NB4 (cell line): ENCODE results near the gene SPATA13.

ENCODE experiments used
- MYC ChIP-seq: IDR thresholded peaks from 2 replicates; pipeline ENCODE4 v1.6.1; 2011; ENCODE audit warnings: low read depth, low read length
- POLR2A ChIP-seq: IDR thresholded peaks from 2 replicates; pipeline ENCODE4 v1.6.1; 2011; ENCODE audit warnings: mild to moderate bottlenecking; ENCODE audit not compliant: insufficient read length; ENCODE audit errors: extremely low read depth
- TF ChIP-seq, protein P1 (sequence below): IDR thresholded peaks from 2 replicates; pipeline ENCODE4 v1.6.1; 2011; ENCODE audit warnings: low read depth, low read length
- TF ChIP-seq, protein P2 (sequence below): IDR thresholded peaks from one replicate; pipeline ENCODE4 v1.5.1; 2012; ENCODE audit warnings: low read depth, low read length

- no peak for TF ChIP-seq MYC
- TF ChIP-seq, protein P1, sequence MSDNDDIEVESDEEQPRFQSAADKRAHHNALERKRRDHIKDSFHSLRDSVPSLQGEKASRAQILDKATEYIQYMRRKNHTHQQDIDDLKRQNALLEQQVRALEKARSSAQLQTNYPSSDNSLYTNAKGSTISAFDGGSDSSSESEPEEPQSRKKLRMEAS = no peak
- TF ChIP-seq, protein P2, sequence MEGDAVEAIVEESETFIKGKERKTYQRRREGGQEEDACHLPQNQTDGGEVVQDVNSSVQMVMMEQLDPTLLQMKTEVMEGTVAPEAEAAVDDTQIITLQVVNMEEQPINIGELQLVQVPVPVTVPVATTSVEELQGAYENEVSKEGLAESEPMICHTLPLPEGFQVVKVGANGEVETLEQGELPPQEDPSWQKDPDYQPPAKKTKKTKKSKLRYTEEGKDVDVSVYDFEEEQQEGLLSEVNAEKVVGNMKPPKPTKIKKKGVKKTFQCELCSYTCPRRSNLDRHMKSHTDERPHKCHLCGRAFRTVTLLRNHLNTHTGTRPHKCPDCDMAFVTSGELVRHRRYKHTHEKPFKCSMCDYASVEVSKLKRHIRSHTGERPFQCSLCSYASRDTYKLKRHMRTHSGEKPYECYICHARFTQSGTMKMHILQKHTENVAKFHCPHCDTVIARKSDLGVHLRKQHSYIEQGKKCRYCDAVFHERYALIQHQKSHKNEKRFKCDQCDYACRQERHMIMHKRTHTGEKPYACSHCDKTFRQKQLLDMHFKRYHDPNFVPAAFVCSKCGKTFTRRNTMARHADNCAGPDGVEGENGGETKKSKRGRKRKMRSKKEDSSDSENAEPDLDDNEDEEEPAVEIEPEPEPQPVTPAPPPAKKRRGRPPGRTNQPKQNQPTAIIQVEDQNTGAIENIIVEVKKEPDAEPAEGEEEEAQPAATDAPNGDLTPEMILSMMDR = no peak
- no peak for TF ChIP-seq POLR2A
Measured at GRCh38 chr13:24131749-24132148, 28.8 kb upstream of the SPATA13 start.
